ENCODE measurements around the gene SLC15A2.

Gene SLC15A2

GRCh38 chr3:121976727-121977126 is 82.5 kb downstream of the SLC15A2 start:
- Histone ChIP-seq H3K27me3 (no peaks in the 10 kb centered on the region), H3K9me3 (peaks cover 46% of the 10 kb centered on the region), H3K4me2 (no peak overlapping the region), H3K9ac (no peak overlapping the region), H4K20me1 (no peaks in the 10 kb centered on the region), H3K4me3 (no peak overlapping the region), H3K27ac (no peak overlapping the region), H3K36me3 (peaks cover 17% of the 10 kb centered on the region), H3K4me1 (no peaks in the 10 kb centered on the region)
- TF ChIP-seq Cebpa-rat (IDR thresholded peaks at IDR 0.05), result no peak

DNA sequence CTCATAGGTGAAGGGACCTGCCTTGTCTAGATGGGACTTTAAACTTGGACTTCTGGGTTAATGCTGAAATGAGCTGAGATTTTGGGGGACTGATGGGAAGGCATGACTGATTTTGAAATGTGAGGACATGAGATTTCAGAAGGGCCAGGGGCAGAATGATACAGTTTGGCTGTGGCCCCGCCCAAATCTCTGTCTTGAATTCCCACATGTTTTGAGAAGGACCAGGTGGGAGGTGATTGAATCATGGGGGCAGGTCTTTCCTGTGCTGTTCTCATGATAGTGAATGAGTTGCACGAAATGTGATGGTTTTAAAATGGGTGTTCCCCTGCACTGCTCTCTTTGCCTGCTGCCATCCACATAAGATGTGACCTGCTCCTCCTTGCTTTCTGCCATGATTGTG is 85.0 kb downstream of the SLC15A2 start:
- H3K4me2 ChIP-seq, result no peak overlapping the region
- no peaks in the 10 kb centered on the region for H3K4me1 ChIP-seq
- H3K27ac ChIP-seq, result no peak overlapping the region
- H3K36me3 ChIP-seq, result peaks cover 16% of the 10 kb centered on the region
- H3K4me3 ChIP-seq, result no peak overlapping the region
- no peak for TF ChIP-seq Cebpa-rat (IDR thresholded peaks at IDR 0.05)
- peaks cover 45% of the 10 kb centered on the region for H3K9me3 ChIP-seq
- no peaks in the 10 kb centered on the region for H4K20me1 ChIP-seq
- no peak overlapping the region for H3K9ac ChIP-seq
- H3K27me3 ChIP-seq, result no peaks in the 10 kb centered on the region

DNA sequence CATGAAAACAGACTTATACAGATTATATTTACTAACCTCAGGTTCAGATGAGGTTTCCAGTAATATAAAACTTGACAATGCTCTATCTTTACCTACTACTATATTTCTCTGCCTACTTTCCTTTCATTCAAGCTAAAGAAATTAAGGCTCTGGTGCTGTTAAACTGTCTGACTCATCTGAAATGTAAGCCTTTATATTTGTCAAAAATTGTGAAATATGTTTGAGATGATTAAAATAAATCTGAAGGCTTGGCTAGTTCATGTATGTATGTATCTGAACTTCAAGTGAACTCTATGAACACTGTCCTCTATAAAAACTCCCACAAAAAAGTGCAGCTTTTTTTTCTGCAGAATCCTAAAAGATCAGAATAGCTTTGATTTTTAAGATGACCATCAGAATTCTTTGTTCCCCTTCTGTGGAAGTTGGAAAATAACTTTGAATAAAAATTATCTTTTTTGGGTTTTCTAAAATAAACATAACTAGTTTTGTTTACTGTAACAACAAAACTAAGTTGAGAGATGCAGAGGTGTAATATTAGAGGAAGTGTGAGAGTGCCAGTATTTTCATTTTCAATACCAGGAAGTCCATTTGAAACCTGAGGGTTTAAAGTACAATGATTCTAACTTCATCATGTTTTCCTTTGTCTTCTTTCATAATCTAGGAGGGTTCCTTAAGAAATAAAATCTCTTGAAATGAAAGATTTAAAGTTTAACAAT is 85.7 kb downstream of the SLC15A2 start:
- TF ChIP-seq Cebpa-rat (IDR thresholded peaks at IDR 0.05), result no peak
- no peaks in the 10 kb centered on the region for H3K27me3 ChIP-seq
- peaks cover 39% of the 10 kb centered on the region for H3K9me3 ChIP-seq
- H3K4me1 ChIP-seq, result no peaks in the 10 kb centered on the region
- no peak overlapping the region for H3K4me2 ChIP-seq
- no peak overlapping the region for H3K4me3 ChIP-seq
- H4K20me1 ChIP-seq, result no peaks in the 10 kb centered on the region
- no peak overlapping the region for H3K27ac ChIP-seq
- peaks cover 10% of the 10 kb centered on the region for H3K36me3 ChIP-seq
- no peak overlapping the region for H3K9ac ChIP-seq

DNA sequence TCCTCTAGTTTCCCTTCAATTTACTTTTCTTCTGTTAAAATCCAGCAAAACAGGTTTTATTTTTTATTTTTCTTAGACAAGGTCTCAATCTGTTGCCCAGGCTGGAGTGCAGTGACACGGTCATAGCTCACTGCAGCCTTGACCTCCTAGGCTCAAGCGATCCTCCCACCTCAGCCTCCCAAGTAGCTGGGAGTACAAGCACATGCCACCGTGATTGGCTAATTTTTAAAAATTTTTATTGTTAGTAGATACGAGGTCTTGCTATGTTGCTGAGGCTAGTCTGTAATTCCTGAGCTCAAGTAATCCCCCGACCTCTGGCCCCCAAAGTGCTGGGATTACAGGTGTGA is 86.2 kb downstream of the SLC15A2 start:
- Histone ChIP-seq H3K4me1 (no peaks in the 10 kb centered on the region), H3K27ac (no peak overlapping the region), H3K4me3 (no peak overlapping the region), H4K20me1 (no peaks in the 10 kb centered on the region), H3K27me3 (no peaks in the 10 kb centered on the region), H3K4me2 (no peak overlapping the region), H3K36me3 (peaks cover 9% of the 10 kb centered on the region; the same call in 1 of the 2 replicates), H3K9ac (no peak overlapping the region), H3K9me3 (peaks cover 33% of the 10 kb centered on the region)
- TF ChIP-seq Cebpa-rat (IDR thresholded peaks at IDR 0.05), result no peak

- no peak overlapping the region for H3K4me3 ChIP-seq
- peaks cover 24% of the 10 kb centered on the region for H3K9me3 ChIP-seq
- H3K27ac ChIP-seq, result no peak overlapping the region
- no peaks in the 10 kb centered on the region for H3K4me1 ChIP-seq
- TF ChIP-seq Cebpa-rat (IDR thresholded peaks at IDR 0.05), result no peak
- H3K27me3 ChIP-seq, result no peaks in the 10 kb centered on the region
- no peaks in the 10 kb centered on the region for H4K20me1 ChIP-seq
- no peaks in the 10 kb centered on the region for H3K36me3 ChIP-seq
- no peak overlapping the region for H3K4me2 ChIP-seq
- no peak overlapping the region for H3K9ac ChIP-seq
These were observed 87.3 kb downstream of the SLC15A2 start for GRCh38 chr3:121981473-121981872.

GRCh38 chr3:121985846-121986245 is 91.6 kb downstream of the SLC15A2 start:
- Histone ChIP-seq H3K27ac (no peak overlapping the region), H3K9me3 (peaks cover 18% of the 10 kb centered on the region), H3K27me3 (no peaks in the 10 kb centered on the region), H4K20me1 (no peaks in the 10 kb centered on the region), H3K4me3 (no peak overlapping the region), H3K9ac (no peak overlapping the region), H3K36me3 (no peaks in the 10 kb centered on the region), H3K4me2 (no peak overlapping the region), H3K4me1 (peaks cover 26% of the 10 kb centered on the region)
- TF ChIP-seq Cebpa-rat (IDR thresholded peaks at IDR 0.05), result no peak

- TF ChIP-seq Cebpa-rat (IDR thresholded peaks at IDR 0.05), result no peak
- Histone ChIP-seq H3K4me3 (no peak overlapping the region), H3K9me3 (peaks cover 11% of the 10 kb centered on the region), H3K36me3 (no peaks in the 10 kb centered on the region), H3K4me1 (peaks cover 49% of the 10 kb centered on the region), H3K27me3 (no peaks in the 10 kb centered on the region), H3K9ac (no peak overlapping the region), H4K20me1 (no peaks in the 10 kb centered on the region), H3K27ac (no peak overlapping the region), H3K4me2 (no peak overlapping the region)
These were observed 93.9 kb downstream of the SLC15A2 start for GRCh38 chr3:121988146-121988545.

- no peak overlapping the region for H3K9ac ChIP-seq
- no peaks in the 10 kb centered on the region for H3K27me3 ChIP-seq
- H3K9me3 ChIP-seq, result no peaks in the 10 kb centered on the region
- no peaks in the 10 kb centered on the region for H4K20me1 ChIP-seq
- no peaks in the 10 kb centered on the region for H3K36me3 ChIP-seq
- peak overlapping the region; percentile 95 for H3K27ac ChIP-seq
- H3K4me3 ChIP-seq, result no peak overlapping the region
- H3K4me2 ChIP-seq, result peak overlapping the region; percentile 49
- peaks cover 67% of the 10 kb centered on the region for H3K4me1 ChIP-seq
- no peak for TF ChIP-seq Cebpa-rat (IDR thresholded peaks at IDR 0.05)
These were observed 95.7 kb downstream of the SLC15A2 start for GRCh38 chr3:121989943-121990342.

DNA sequence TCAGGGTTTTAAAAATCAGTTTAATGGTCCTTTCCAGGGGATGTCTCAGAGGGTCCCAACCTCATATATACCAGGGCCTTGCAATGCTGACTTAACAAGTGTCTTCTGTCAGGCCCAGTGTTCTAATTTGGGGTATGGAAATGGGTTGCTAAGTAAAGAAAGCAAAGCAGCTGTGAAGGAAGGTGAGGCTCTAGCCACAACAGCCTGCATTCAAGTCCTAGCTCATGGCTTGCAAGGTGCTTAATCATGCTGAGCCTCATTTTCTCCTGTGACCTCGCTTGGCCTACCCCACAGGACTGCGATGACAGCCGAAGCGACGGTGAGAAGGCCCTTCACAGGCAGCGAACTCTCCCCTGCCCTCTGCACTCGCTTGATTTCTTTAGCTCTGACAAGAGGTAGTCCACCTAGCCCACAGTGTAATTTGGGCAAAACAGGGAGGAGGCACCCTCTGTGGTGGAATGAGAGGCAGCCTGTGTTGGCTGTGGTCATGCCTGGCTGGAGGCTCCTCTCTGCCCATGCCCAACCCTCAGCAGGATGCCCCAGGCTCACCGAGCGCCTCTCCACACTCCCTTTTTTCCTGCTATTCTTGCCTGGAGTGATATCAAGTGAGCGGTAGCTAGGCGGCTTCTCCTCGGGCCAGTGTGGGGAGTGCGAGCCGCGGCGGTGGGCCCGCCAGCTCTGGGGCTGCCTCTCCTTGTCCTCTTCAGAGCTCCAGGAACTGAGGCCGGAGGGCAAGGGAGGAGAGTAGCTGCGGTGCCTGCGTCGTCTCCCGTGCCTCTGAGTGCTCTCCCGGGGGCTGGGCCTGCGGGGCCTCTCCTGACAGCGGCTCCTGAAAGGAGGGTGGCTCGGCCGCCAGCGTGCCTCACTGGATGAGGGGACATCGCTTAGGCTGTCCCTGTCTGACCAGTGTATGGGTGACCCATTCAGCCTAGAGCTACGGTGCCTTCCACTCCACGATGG is 98.7 kb downstream of the SLC15A2 start:
- no peaks in the 10 kb centered on the region for H3K36me3 ChIP-seq
- H3K9ac ChIP-seq, result peak overlapping the region; percentile 73
- H3K27ac ChIP-seq, result peak overlapping the region; percentile 95
- peak overlapping the region; percentile 56 for H3K4me3 ChIP-seq
- no peak for TF ChIP-seq Cebpa-rat (IDR thresholded peaks at IDR 0.05)
- no peaks in the 10 kb centered on the region for H3K9me3 ChIP-seq
- H3K4me2 ChIP-seq, result peak overlapping the region; percentile 85
- no peaks in the 10 kb centered on the region for H4K20me1 ChIP-seq
- no peaks in the 10 kb centered on the region for H3K27me3 ChIP-seq
- peaks cover 96% of the 10 kb centered on the region for H3K4me1 ChIP-seq
